GM12873 (cell line): ENCODE data around the gene PLEKHG3.

ENCODE experiments used
- CTCF ChIP-seq: IDR thresholded peaks from 2 replicates; pipeline ENCODE4 v1.5.1; 2012; ENCODE audit warnings: low read depth, mild to moderate bottlenecking, moderate library complexity, low read length, control low read depth; ENCODE audit not compliant: insufficient read depth; ENCODE audit errors: missing control alignments

PLEKHG3 gene

DNA sequence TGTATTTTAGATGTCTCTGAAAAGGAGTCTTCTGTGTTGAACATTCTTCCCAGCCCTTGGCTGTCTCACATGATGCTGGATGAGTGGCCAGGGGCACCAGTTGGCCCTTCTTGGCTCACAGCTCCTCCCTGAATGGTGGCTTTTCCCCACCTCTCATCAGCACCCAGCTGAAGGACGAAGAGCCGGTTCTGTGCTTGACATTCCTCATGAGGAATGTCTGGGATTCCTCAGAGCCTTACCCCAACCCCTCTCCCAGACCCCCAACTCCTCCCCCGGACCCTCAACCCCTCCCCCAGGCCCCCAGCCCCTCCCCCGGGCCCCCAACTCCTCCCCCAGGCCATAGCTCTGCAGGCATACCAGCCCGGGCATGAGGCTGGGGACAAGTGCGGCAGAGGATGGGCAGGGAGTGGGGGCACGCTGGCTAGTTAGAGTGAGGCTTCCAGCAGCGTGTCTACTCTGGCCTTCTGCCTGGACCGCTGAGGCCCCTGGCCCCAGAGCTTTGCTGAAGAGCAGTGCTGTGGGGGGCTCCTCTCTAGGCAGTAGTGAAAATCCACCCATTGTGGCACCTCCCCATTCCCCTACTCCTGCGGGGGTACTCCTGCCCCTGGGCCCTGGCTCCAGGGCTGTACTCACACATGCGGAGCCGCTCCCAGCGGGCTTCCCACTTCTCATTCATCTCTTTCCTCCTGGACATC, 64.3 kb downstream of the PLEKHG3 start:
- no peak for TF ChIP-seq CTCF

GRCh38 chr14:64769096-64770020, 65.1 kb downstream of the PLEKHG3 start:
- no peak for TF ChIP-seq CTCF

GRCh38 chr14:64770751-64771150, 66.5 kb downstream of the PLEKHG3 start:
- TF ChIP-seq CTCF = no peak

- no peak for TF ChIP-seq CTCF
Measured at GRCh38 chr14:64771161-64771560, 66.9 kb downstream of the PLEKHG3 start.

- no peak for TF ChIP-seq CTCF
Measured at GRCh38 chr14:64772397-64772950, 68.2 kb downstream of the PLEKHG3 start.

DNA sequence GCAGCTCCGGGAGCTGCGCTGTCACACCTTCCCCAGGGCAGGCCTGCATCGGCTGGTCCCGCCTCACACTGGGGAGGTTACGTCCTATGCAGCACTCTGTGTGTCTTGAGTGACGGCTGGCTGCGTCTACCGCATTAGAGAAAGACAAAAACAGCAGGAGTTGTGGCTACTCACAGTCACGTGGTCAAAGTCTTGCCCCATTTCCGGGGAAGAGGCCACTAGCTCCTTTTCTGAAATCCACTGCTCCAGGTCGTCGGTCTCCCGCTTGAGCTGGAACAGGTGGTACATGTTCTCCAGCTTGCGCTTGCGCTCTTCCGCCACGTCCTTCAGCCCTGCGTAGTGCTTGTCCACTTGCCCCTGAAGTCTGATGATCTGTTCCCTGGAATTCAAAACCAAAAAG, 68.8 kb downstream of the PLEKHG3 start:
- no peak for TF ChIP-seq CTCF

- no peak for TF ChIP-seq CTCF
Measured at GRCh38 chr14:64773577-64773976, 69.4 kb downstream of the PLEKHG3 start.
